Type B pancreatic cell (in vitro differentiated cells): ENCODE measurements around the gene BCL11B. TPM values are rescaled to one million over a fixed set of nuclear protein-coding genes. Genes with fewer than 3 reads are reported as not detected.

Source experiments
- DNase-seq: peaks from one replicate; pipeline ENCODE4 v3.0.0; 2021; ENCODE audit warnings: mixed read lengths; ENCODE audit not compliant: unreplicated experiment; ENCODE audit errors: extremely low spot score
- H3K27ac Mint-ChIP-seq: 2 replicates; pipeline ENCODE4 v1.8.0; 2021; ENCODE audit warnings: mild to moderate bottlenecking, mixed read lengths
- H3K27me3 Mint-ChIP-seq: 2 replicates; pipeline ENCODE4 v1.8.0; 2021; ENCODE audit warnings: mixed read lengths
- H3K36me3 Mint-ChIP-seq: 2 replicates; pipeline ENCODE4 v1.8.0; 2021; ENCODE audit warnings: mixed read lengths
- H3K4me1 Mint-ChIP-seq: one replicate; pipeline ENCODE4 v1.8.0; 2021; ENCODE audit warnings: mixed read lengths; ENCODE audit not compliant: unreplicated experiment
- H3K4me3 Mint-ChIP-seq: 2 replicates; pipeline ENCODE4 v1.8.0; 2021; ENCODE audit warnings: mild to moderate bottlenecking, mixed read lengths
- H3K9me3 Mint-ChIP-seq: 2 replicates; pipeline ENCODE4 v1.8.0; 2021; ENCODE audit warnings: mixed read lengths
- CTCF ChIP-seq: fragments of 200-600 bp; sonication (generic); conservative IDR thresholded peaks from 2 replicates; pipeline ENCODE4 v1.5.0; 2021; ENCODE audit warnings: antibody characterized with exemption, mild to moderate bottlenecking
- total RNA-seq: library from RNA; stranded (reverse); gene quantifications from 2 replicates; pipeline ENCODE4 v1.2.1, GENCODE V29; 2021; ENCODE audit warnings: low replicate concordance

BCL11B gene
- total RNA-seq, 1 donor from 2014 or later = 11.4 TPM

- Mint-ChIP-seq H3K27me3 (peaks cover 25% of the 10 kb centered on the region), H3K27ac (no peak overlapping the region), H3K4me3 (peak overlapping the region; percentile 74), H3K4me1 (peaks cover 69% of the 10 kb centered on the region), H3K9me3 (no peaks in the 10 kb centered on the region), H3K36me3 (peaks cover 3% of the 10 kb centered on the region)
- no peak for TF ChIP-seq CTCF
- DNase-seq = no peak
These were observed 26.2 kb downstream of the BCL11B start for GRCh38 chr14:99245564-99246511.

- H3K4me1 Mint-ChIP-seq = peaks cover 72% of the 10 kb centered on the region
- peaks cover 25% of the 10 kb centered on the region for H3K27me3 Mint-ChIP-seq
- no peak for TF ChIP-seq CTCF
- DNase-seq = no peak
- no peaks in the 10 kb centered on the region for H3K36me3 Mint-ChIP-seq
- H3K4me3 Mint-ChIP-seq = peak overlapping the region; percentile 58
- peak overlapping the region; percentile 90 for H3K27ac Mint-ChIP-seq
- H3K9me3 Mint-ChIP-seq = no peaks in the 10 kb centered on the region
These were observed 26.9 kb downstream of the BCL11B start for GRCh38 chr14:99244941-99245563.

- no peak for TF ChIP-seq CTCF
- H3K4me3 Mint-ChIP-seq = peak overlapping the region; percentile 58
- no peak for DNase-seq
- H3K27ac Mint-ChIP-seq = peak overlapping the region; percentile 90
- H3K27me3 Mint-ChIP-seq = peaks cover 28% of the 10 kb centered on the region
- peaks cover 79% of the 10 kb centered on the region for H3K4me1 Mint-ChIP-seq
- H3K9me3 Mint-ChIP-seq = no peaks in the 10 kb centered on the region
- H3K36me3 Mint-ChIP-seq = no peaks in the 10 kb centered on the region
These were observed 27.6 kb downstream of the BCL11B start for GRCh38 chr14:99244367-99244901.

- H3K4me3 Mint-ChIP-seq = peak overlapping the region; percentile 58
- no peak for DNase-seq
- H3K27ac Mint-ChIP-seq = no peak overlapping the region
- no peak for TF ChIP-seq CTCF
- H3K27me3 Mint-ChIP-seq = peaks cover 27% of the 10 kb centered on the region
- peaks cover 4% of the 10 kb centered on the region for H3K36me3 Mint-ChIP-seq
- H3K9me3 Mint-ChIP-seq = no peaks in the 10 kb centered on the region
- H3K4me1 Mint-ChIP-seq = peaks cover 75% of the 10 kb centered on the region
These were observed 28.9 kb downstream of the BCL11B start for GRCh38 chr14:99242816-99243721.

GRCh38 chr14:99242238-99242637, 29.8 kb downstream of the BCL11B start:
- no peak for TF ChIP-seq CTCF

More at GRCh38 chr14:99242238-99242637, 29.8 kb downstream of the BCL11B start:
- H3K4me3 Mint-ChIP-seq = peak overlapping the region; percentile 44
- H3K27me3 Mint-ChIP-seq = peaks cover 24% of the 10 kb centered on the region
- DNase-seq = no peak
- H3K27ac Mint-ChIP-seq = no peak overlapping the region
- no peaks in the 10 kb centered on the region for H3K9me3 Mint-ChIP-seq
- H3K4me1 Mint-ChIP-seq = peaks cover 67% of the 10 kb centered on the region
- peaks cover 4% of the 10 kb centered on the region for H3K36me3 Mint-ChIP-seq
